Neural cell (in vitro differentiated cells): Measurements from ENCODE around the gene HERC2.

Source experiments
- EP300 ChIP-seq: fragments of 450-650 bp; conservative IDR thresholded peaks from 2 replicates; pipeline ENCODE4 v1.6.1; 2014; ENCODE audit warnings: antibody characterized with exemption, mild to moderate bottlenecking, moderate library complexity; ENCODE audit not compliant: poor library complexity, severe bottlenecking
- EZH2 ChIP-seq: fragments of 200-600, 300-800 bp; shearing (Covaris generic), sonication (generic); IDR thresholded peaks from 2 replicates; pipeline ENCODE4 v1.6.1; 2014; ENCODE audit warnings: antibody characterized with exemption, low read length, borderline replicate concordance, mild to moderate bottlenecking; ENCODE audit not compliant: insufficient read depth, poor library complexity, severe bottlenecking
- RAD21 ChIP-seq: fragments of 450-650 bp; conservative IDR thresholded peaks from 2 replicates; pipeline ENCODE4 v1.6.1; 2014; ENCODE audit warnings: antibody characterized with exemption, mild to moderate bottlenecking, moderate library complexity
- TF ChIP-seq, protein P1 (sequence below): fragments of 450-650 bp; IDR thresholded peaks from 2 replicates; pipeline ENCODE4 v1.5.1; 2014; ENCODE audit warnings: antibody characterized with exemption, mild to moderate bottlenecking, moderate library complexity; ENCODE audit not compliant: poor library complexity, severe bottlenecking
- TF ChIP-seq, protein P2 (sequence below): IDR thresholded peaks from 2 replicates; pipeline ENCODE4 v1.6.1; 2012; ENCODE audit warnings: borderline replicate concordance

DNA sequence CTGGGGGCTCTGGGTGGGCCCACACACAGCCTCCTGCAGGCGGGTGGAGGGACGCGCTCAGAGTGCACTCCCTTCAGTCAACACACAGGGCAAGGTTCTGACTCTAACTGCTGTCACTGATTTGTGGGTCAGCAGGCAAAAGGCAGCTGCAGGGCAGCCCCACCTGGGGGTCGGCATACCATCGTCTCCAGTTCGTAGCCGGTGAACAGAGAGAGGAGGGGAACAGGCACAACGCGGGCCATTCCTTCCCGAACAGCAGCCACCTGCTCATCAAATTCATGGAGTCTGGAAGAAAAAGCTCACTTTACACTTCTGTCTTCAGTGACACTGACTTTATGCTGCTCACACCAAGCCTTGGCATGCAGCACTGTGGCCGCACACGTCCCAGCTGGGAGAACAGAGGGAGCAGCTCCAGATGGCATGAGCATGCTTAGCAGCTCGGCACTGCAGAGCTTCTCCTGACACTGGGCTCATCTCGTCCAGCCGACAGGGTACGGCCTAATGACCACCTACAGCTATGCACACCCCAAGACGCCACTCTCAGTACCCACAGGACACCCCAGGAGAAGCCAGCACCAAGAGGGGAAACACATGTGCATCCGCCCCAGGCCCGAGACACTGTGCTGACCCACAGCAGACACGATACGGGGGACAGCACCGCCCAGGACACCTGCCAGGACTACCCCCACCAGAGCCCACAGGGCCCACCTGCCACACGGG lies 208.4 kb downstream of the HERC2 start:
- TF ChIP-seq, protein P1, sequence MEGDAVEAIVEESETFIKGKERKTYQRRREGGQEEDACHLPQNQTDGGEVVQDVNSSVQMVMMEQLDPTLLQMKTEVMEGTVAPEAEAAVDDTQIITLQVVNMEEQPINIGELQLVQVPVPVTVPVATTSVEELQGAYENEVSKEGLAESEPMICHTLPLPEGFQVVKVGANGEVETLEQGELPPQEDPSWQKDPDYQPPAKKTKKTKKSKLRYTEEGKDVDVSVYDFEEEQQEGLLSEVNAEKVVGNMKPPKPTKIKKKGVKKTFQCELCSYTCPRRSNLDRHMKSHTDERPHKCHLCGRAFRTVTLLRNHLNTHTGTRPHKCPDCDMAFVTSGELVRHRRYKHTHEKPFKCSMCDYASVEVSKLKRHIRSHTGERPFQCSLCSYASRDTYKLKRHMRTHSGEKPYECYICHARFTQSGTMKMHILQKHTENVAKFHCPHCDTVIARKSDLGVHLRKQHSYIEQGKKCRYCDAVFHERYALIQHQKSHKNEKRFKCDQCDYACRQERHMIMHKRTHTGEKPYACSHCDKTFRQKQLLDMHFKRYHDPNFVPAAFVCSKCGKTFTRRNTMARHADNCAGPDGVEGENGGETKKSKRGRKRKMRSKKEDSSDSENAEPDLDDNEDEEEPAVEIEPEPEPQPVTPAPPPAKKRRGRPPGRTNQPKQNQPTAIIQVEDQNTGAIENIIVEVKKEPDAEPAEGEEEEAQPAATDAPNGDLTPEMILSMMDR, result no peak
- TF ChIP-seq, protein P2, sequence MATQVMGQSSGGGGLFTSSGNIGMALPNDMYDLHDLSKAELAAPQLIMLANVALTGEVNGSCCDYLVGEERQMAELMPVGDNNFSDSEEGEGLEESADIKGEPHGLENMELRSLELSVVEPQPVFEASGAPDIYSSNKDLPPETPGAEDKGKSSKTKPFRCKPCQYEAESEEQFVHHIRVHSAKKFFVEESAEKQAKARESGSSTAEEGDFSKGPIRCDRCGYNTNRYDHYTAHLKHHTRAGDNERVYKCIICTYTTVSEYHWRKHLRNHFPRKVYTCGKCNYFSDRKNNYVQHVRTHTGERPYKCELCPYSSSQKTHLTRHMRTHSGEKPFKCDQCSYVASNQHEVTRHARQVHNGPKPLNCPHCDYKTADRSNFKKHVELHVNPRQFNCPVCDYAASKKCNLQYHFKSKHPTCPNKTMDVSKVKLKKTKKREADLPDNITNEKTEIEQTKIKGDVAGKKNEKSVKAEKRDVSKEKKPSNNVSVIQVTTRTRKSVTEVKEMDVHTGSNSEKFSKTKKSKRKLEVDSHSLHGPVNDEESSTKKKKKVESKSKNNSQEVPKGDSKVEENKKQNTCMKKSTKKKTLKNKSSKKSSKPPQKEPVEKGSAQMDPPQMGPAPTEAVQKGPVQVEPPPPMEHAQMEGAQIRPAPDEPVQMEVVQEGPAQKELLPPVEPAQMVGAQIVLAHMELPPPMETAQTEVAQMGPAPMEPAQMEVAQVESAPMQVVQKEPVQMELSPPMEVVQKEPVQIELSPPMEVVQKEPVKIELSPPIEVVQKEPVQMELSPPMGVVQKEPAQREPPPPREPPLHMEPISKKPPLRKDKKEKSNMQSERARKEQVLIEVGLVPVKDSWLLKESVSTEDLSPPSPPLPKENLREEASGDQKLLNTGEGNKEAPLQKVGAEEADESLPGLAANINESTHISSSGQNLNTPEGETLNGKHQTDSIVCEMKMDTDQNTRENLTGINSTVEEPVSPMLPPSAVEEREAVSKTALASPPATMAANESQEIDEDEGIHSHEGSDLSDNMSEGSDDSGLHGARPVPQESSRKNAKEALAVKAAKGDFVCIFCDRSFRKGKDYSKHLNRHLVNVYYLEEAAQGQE, result no peak
- no peak for TF ChIP-seq RAD21
- no peak for TF ChIP-seq EP300
- no peak for TF ChIP-seq EZH2
